ENCODE results near the gene EFNA5. TPM values are rescaled to one million over a fixed set of nuclear protein-coding genes. Genes with fewer than 3 reads are reported as not detected.

EFNA5 gene
- total and polyA plus RNA-seq, 10 of the 15 experiments (the other 5 are each of a cell fraction or from before 2014, with no cell fraction given) = 0.19 to 12.6 (median 3.9) TPM

GRCh38 chr5:107468276-107468675 is 202.5 kb downstream of the EFNA5 start:
- ChIA-PET RAD21 (ENCODE audit: unreplicated experiment) (interaction anchor here (1.1 to 2.4 kb wide), 4 partner anchors 12 to 76 kb away, joined by 3 to 6 read pairs (median 4); no protein-coding TSS in a partner anchor), SMC1A (ENCODE audit: uncharacterized antibody, unreplicated experiment) (interaction anchor here (0.6 to 3.6 kb wide), 18 partner anchors 8 to 364 kb away, joined by 3 to 22 read pairs (median 4); no protein-coding TSS in a partner anchor), POLR2A (interaction anchor here (0.5 to 1.5 kb wide), 5 partner anchors 8 to 914 kb away, joined by 3 to 8 read pairs (median 5); no protein-coding TSS in a partner anchor), CTCF (interaction anchor here (0.7 to 1.3 kb wide), 3 partner anchors 12 to 19 kb away, joined by 3 to 4 read pairs (median 3); no protein-coding TSS in a partner anchor)
- Histone ChIP-seq H3K4me2 (ENCODE audit: control insufficient read depth, insufficient read depth) (no peak overlapping the region), H3K36me3 (ENCODE audit: control insufficient read depth in 2 of 2, insufficient read depth in 2 of 2, low read length in 1 of 2) (no peaks in the 10 kb centered on the region), H3K27ac (ENCODE audit: control insufficient read depth, insufficient read depth) (no peak overlapping the region), H3K4me3 (no peak overlapping the region), H3K9me3 (replicated peaks; ENCODE audit: control insufficient read depth, insufficient read depth, low read length) (no peaks in the 10 kb centered on the region), H3K27me3 (replicated peaks in 1 of 2; ENCODE audit: control insufficient read depth in 2 of 2, insufficient read depth in 2 of 2, low read length in 1 of 2) (no peaks in the 10 kb centered on the region; a peak in 1 of 4 replicates), H3K4me1 (ENCODE audit: control insufficient read depth, insufficient read depth, low read length) (peaks cover 3% of the 10 kb centered on the region; the same call in 1 of the 2 replicates), H3K9ac (ENCODE audit: control insufficient read depth, insufficient read depth, low read length) (no peak overlapping the region), H3K79me2 (ENCODE audit: control insufficient read depth, insufficient read depth, low read length) (no peaks in the 10 kb centered on the region; the same call in 1 of the 2 replicates), H2AFZ (ENCODE audit: control insufficient read depth, low read depth, low read length) (no peak overlapping the region), H4K20me1 (ENCODE audit: control insufficient read depth, insufficient read depth) (no peaks in the 10 kb centered on the region)
- WGBS (ENCODE audit: insufficient coverage, insufficient replicate concordance, low lambda C conversion rate, missing lambda C conversion rate) = 0% methylated on average over 1 of the region's 1 CpG
- TF ChIP-seq EED (IDR thresholded peaks at IDR 0.05; ENCODE audit: low read depth) = no peak
- TF ChIP-seq CBFB (IDR thresholded peaks at IDR 0.05; ENCODE audit: low read depth) = no peak
- TF ChIP-seq ASH2L (IDR thresholded peaks at IDR 0.05; ENCODE audit: borderline replicate concordance, low read depth) = no peak
- no peak for TF ChIP-seq SRF (IDR thresholded peaks at IDR 0.05; ENCODE audit: low read depth in 2 of 2, low read length in 2 of 2)
- TF ChIP-seq GABPA (IDR thresholded peaks at IDR 0.05; ENCODE audit: low read depth) = no peak
- TF ChIP-seq SIX5 (IDR thresholded peaks at IDR 0.05; ENCODE audit: low read depth, low read length, severe bottlenecking) = no peak
- TF ChIP-seq POLR2AphosphoS5 (IDR thresholded peaks at IDR 0.05; ENCODE audit: low read length) = no peak
- no peak for TF ChIP-seq SKIL (IDR thresholded peaks at IDR 0.05; ENCODE audit: low read depth, poor library complexity, severe bottlenecking)
- no peak for TF ChIP-seq DPF2 (IDR thresholded peaks at IDR 0.05)
- no peak for TF ChIP-seq PKNOX1 (IDR thresholded peaks at IDR 0.05)
- no peak for TF ChIP-seq EZH2 (IDR thresholded peaks at IDR 0.05; ENCODE audit: borderline replicate concordance, control insufficient read depth, low read depth, low read length)
- no peak for TF ChIP-seq CBX5 (IDR thresholded peaks at IDR 0.05; ENCODE audit: low read depth)
- TF ChIP-seq BACH1 (IDR thresholded peaks at IDR 0.05; ENCODE audit: borderline replicate concordance) = no peak
- TF ChIP-seq IKZF1 (conservative IDR thresholded peaks at IDR 0.05) = no peak
- no peak for TF ChIP-seq KAT2A (conservative IDR thresholded peaks at IDR 0.05; ENCODE audit: control insufficient read depth, low read depth, low read length)
- intact Hi-C loops (cut with micrococcal nuclease; ENCODE audit: unreplicated experiment) = no loop called here
- FAIRE-seq (no peak), ATAC-seq (no peak), DNase-seq (ENCODE audit: low read depth, low spot score) (no peak)
- in situ Hi-C loops (cut with MboI) = no loop called here
- BruUV-seq (replicated peaks) = no TSS peak
